Keratinocyte (primary cell): Measurements from ENCODE around the gene ARL11.

Experiments used
- EZH2 ChIP-seq: IDR thresholded peaks from one replicate; pipeline ENCODE4 v1.6.1; 2012; ENCODE audit warnings: inconsistent platforms, mild to moderate bottlenecking, low read length, moderate library complexity
- TF ChIP-seq, protein P1 (sequence below), 3 experiments: IDR thresholded peaks in 1 of 3; conservative IDR thresholded peaks in 1 of 3; optimal IDR thresholded peaks in 1 of 3; 2 replicates in 2 of 3; 3 replicates in 1 of 3; pipeline versions ENCODE3 to v1.5.1; 2011; ENCODE audit warnings: low read length in 3 of 3, mild to moderate bottlenecking in 3 of 3, moderate library complexity in 2 of 3, control low read depth in 1 of 3, inconsistent platforms in 1 of 3; ENCODE audit not compliant: insufficient read depth in 2 of 3; ENCODE audit errors: extremely low read depth in 1 of 3

DNA sequence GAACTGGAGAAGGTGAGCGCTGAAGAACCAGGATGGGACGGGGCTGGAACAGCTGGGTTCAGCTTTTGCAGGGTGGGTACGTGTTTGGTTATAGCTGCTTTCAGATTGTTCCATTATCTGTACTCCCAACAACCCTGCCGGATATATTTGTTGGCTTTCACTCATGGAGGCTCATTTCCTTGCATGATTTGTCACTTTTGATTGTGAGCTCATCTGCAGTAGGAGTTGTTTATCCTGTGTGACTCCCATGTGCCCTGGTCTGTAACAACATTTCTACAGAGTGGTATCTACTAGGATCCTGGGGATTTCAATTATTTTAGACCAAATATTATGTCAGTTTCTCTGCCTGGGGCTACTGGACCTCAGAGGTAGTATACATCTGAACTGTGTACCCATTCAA, 5.4 kb downstream of the ARL11 start:
- TF ChIP-seq, protein P1, sequence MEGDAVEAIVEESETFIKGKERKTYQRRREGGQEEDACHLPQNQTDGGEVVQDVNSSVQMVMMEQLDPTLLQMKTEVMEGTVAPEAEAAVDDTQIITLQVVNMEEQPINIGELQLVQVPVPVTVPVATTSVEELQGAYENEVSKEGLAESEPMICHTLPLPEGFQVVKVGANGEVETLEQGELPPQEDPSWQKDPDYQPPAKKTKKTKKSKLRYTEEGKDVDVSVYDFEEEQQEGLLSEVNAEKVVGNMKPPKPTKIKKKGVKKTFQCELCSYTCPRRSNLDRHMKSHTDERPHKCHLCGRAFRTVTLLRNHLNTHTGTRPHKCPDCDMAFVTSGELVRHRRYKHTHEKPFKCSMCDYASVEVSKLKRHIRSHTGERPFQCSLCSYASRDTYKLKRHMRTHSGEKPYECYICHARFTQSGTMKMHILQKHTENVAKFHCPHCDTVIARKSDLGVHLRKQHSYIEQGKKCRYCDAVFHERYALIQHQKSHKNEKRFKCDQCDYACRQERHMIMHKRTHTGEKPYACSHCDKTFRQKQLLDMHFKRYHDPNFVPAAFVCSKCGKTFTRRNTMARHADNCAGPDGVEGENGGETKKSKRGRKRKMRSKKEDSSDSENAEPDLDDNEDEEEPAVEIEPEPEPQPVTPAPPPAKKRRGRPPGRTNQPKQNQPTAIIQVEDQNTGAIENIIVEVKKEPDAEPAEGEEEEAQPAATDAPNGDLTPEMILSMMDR (optimal IDR thresholded peaks at IDR 0.05 in 1 of 3, IDR thresholded peaks at IDR 0.05 in 1 of 3, conservative IDR thresholded peaks at IDR 0.05 in 1 of 3; ENCODE audit: extremely low read depth in 1 of 3, insufficient read depth in 2 of 3, low read length in 3 of 3) = no peak
- no peak for TF ChIP-seq EZH2
